H9 (cell line): ENCODE data around the gene MISP. TPM values are rescaled to one million over a fixed set of nuclear protein-coding genes. Genes with fewer than 3 reads are reported as not detected.
A peak's percentile ranks its signal among the peaks of the same experiment; 100 is the strongest.

Experiments
- DNase-seq: peaks from one replicate; pipeline ENCODE4 v3.0.0-alpha.2; 2017
- H2AFZ ChIP-seq: one replicate; pipeline ENCODE4 v1.6.1; 2013; ENCODE audit warnings: mild to moderate bottlenecking, low read length, control low read depth, moderate library complexity
- H2AK5ac ChIP-seq: 2 replicates; pipeline ENCODE4 v1.6.1; 2013; ENCODE audit warnings: low read length, control low read depth, mixed read lengths; ENCODE audit not compliant: insufficient read length
- H2BK120ac ChIP-seq: one replicate; pipeline ENCODE4 v1.6.1; 2013; ENCODE audit warnings: low read depth, mild to moderate bottlenecking, low read length, control low read depth, inconsistent platforms; ENCODE audit not compliant: poor library complexity, severe bottlenecking
- H2BK12ac ChIP-seq: 2 replicates; pipeline ENCODE4 v1.6.1; 2013; ENCODE audit warnings: low read length, control low read depth, mixed read lengths, low read depth; ENCODE audit not compliant: insufficient read length
- H2BK15ac ChIP-seq: 2 replicates; pipeline ENCODE4 v1.6.1; 2013; ENCODE audit warnings: low read depth, low read length, control low read depth
- H2BK20ac ChIP-seq: one replicate; pipeline ENCODE4 v1.6.1; 2013; ENCODE audit warnings: low read depth, mild to moderate bottlenecking, low read length, control low read depth, inconsistent platforms; ENCODE audit not compliant: poor library complexity, severe bottlenecking
- H2BK5ac ChIP-seq: 2 replicates; pipeline ENCODE4 v1.6.1; 2013; ENCODE audit warnings: low read length, control low read depth, mixed read lengths; ENCODE audit not compliant: insufficient read length
- H3K14ac ChIP-seq: 2 replicates; pipeline ENCODE4 v1.6.1; 2013; ENCODE audit warnings: low read length, control low read depth; ENCODE audit not compliant: insufficient read depth
- H3K18ac ChIP-seq: 2 replicates; pipeline ENCODE4 v1.6.1; 2013; ENCODE audit warnings: low read depth, mild to moderate bottlenecking, mixed read lengths, low read length, control low read depth; ENCODE audit not compliant: insufficient read length
- H3K23ac ChIP-seq: 2 replicates; pipeline ENCODE4 v1.6.1; 2013; ENCODE audit warnings: low read length, control low read depth, mixed read lengths, low read depth; ENCODE audit not compliant: insufficient read length
- H3K23me2 ChIP-seq: 2 replicates; pipeline ENCODE4 v1.6.1; 2013; ENCODE audit warnings: low read depth, mild to moderate bottlenecking, mixed read lengths, low read length, control low read depth; ENCODE audit not compliant: insufficient read length, poor library complexity, severe bottlenecking
- H3K27ac ChIP-seq: 2 replicates; pipeline ENCODE4 v1.5.1; 2013; ENCODE audit warnings: low read length, control low read depth, mixed read lengths, low read depth; ENCODE audit not compliant: insufficient read length
- H3K27me3 ChIP-seq: 2 replicates; pipeline ENCODE4 v1.6.1; 2013; ENCODE audit warnings: low read length, control low read depth, inconsistent platforms; ENCODE audit not compliant: insufficient read depth
- H3K4ac ChIP-seq: 2 replicates; pipeline ENCODE4 v1.6.1; 2013; ENCODE audit warnings: low read depth, mild to moderate bottlenecking, control low read depth, inconsistent platforms, low read length, moderate library complexity
- H3K4me1 ChIP-seq: 2 replicates; pipeline ENCODE4 v1.6.1; 2013; ENCODE audit warnings: low read length, control low read depth, inconsistent platforms; ENCODE audit not compliant: insufficient read depth
- H3K4me2 ChIP-seq: 2 replicates; pipeline ENCODE4 v1.6.1; 2013; ENCODE audit warnings: low read length, control low read depth, mixed read lengths; ENCODE audit not compliant: insufficient read length, insufficient read depth
- H3K56ac ChIP-seq: 2 replicates; pipeline ENCODE4 v1.6.1; 2013; ENCODE audit warnings: low read depth, mild to moderate bottlenecking, mixed read lengths, low read length, control low read depth; ENCODE audit not compliant: insufficient read length
- H3K79me1 ChIP-seq: 2 replicates; pipeline ENCODE4 v1.6.1; 2013; ENCODE audit warnings: low read depth, mild to moderate bottlenecking, moderate library complexity, low read length, control low read depth, inconsistent platforms; ENCODE audit not compliant: insufficient read depth, poor library complexity, severe bottlenecking
- H3K79me2 ChIP-seq: 2 replicates; pipeline ENCODE4 v1.6.1; 2013; ENCODE audit warnings: low read length, control low read depth, inconsistent platforms; ENCODE audit not compliant: insufficient read depth
- H3K9ac ChIP-seq: 2 replicates; pipeline ENCODE4 v1.6.1; 2013; ENCODE audit warnings: low read length, control low read depth, mixed read lengths; ENCODE audit not compliant: insufficient read length; ENCODE audit errors: extremely low read depth
- H3K9me3 ChIP-seq: one replicate; pipeline ENCODE4 v1.6.1; 2013; ENCODE audit warnings: low read depth, low read length, inconsistent platforms; ENCODE audit not compliant: control insufficient read depth
- H3T11ph ChIP-seq: one replicate; pipeline ENCODE4 v1.6.1; 2013; ENCODE audit warnings: mild to moderate bottlenecking, low read length, control low read depth, inconsistent platforms
- H4K20me1 ChIP-seq: one replicate; pipeline ENCODE4 v1.6.1; 2013; ENCODE audit not compliant: control insufficient read depth, insufficient read length, insufficient read depth
- H4K5ac ChIP-seq: 2 replicates; pipeline ENCODE4 v1.6.1; 2013; ENCODE audit warnings: low read depth, mild to moderate bottlenecking, mixed read lengths, low read length, control low read depth; ENCODE audit not compliant: insufficient read length
- H4K8ac ChIP-seq: replicated peaks from 2 replicates; pipeline ENCODE4 v1.6.1; 2013; ENCODE audit warnings: low read length, control low read depth, mixed read lengths, low read depth; ENCODE audit not compliant: insufficient read length
- H4K91ac ChIP-seq: 2 replicates; pipeline ENCODE4 v1.6.1; 2013; ENCODE audit warnings: low read depth, mild to moderate bottlenecking, moderate library complexity, mixed read lengths, low read length, control low read depth; ENCODE audit not compliant: insufficient read length
- H3K27ac Mint-ChIP-seq, 3 experiments: 2 replicates in 2 of 3; 3 replicates in 1 of 3; pipeline ENCODE4 v1.8.0; 2020 to 2021; ENCODE audit warnings: mixed read lengths in 3 of 3, mild to moderate bottlenecking in 1 of 3, moderate library complexity in 1 of 3
- H3K27me3 Mint-ChIP-seq: 2 replicates; pipeline ENCODE4 v1.8.0; 2021; ENCODE audit warnings: low read depth, mild to moderate bottlenecking, moderate library complexity, mixed read lengths
- H3K36me3 Mint-ChIP-seq, 3 experiments: 2 replicates in 2 of 3; 3 replicates in 1 of 3; pipeline ENCODE4 v1.8.0; 2020 to 2021; ENCODE audit warnings: low read depth in 3 of 3, mixed read lengths in 3 of 3; ENCODE audit not compliant: insufficient read depth in 1 of 3
- H3K4me1 Mint-ChIP-seq, 2 experiments: 2 replicates each; pipeline ENCODE4 v1.8.0; 2020; ENCODE audit warnings: mixed read lengths in 2 of 2
- H3K4me3 Mint-ChIP-seq, 2 experiments: 2 replicates in 1 of 2; 3 replicates in 1 of 2; pipeline ENCODE4 v1.8.0; 2020 to 2021; ENCODE audit warnings: mild to moderate bottlenecking in 2 of 2, mixed read lengths in 2 of 2, moderate library complexity in 1 of 2
- H3K9me3 Mint-ChIP-seq, 2 experiments: 2 replicates in 1 of 2; 3 replicates in 1 of 2; pipeline ENCODE4 v1.8.0; 2020; ENCODE audit warnings: mild to moderate bottlenecking in 2 of 2, mixed read lengths in 2 of 2, moderate library complexity in 1 of 2
- WGBS: extraction: QIAGEN DNeasy Blood & Tissue Kit; methylation state at CpG from one replicate; pipeline ENCODE4 v1.1.7; 2013; ENCODE audit warnings: missing lambda C conversion rate, low lambda C conversion rate, mixed read lengths; ENCODE audit not compliant: insufficient read length; ENCODE audit errors: extremely low coverage; 5-methylcytosine and 5-hydroxymethylcytosine counted together
- total RNA-seq: library from RNA; stranded (reverse); gene quantifications from 2 replicates; pipeline ENCODE4 v1.2.1, GENCODE V29; 2021
- TF ChIP-seq, protein P1 (sequence below): fragments of 200-600 bp; sonication (generic); conservative IDR thresholded peaks from 3 replicates; pipeline ENCODE4 v1.8.0; 2021; ENCODE audit warnings: antibody characterized with exemption, mild to moderate bottlenecking

Gene MISP
- total RNA-seq, 1 experiment from 2014 or later = 0.44 TPM

GRCh38 chr19:788686-788982 lies 37.7 kb downstream of the MISP start:
- Histone ChIP-seq H3K23ac (no peak overlapping the region), H3K14ac (no peak overlapping the region), H2AK5ac (no peak overlapping the region), H3K4me1 (no peaks in the 10 kb centered on the region; the same call in 1 of the 2 replicates), H3K23me2 (no peaks in the 10 kb centered on the region), H4K91ac (no peak overlapping the region), H3K79me1 (no peaks in the 10 kb centered on the region), H4K8ac (no peak overlapping the region), H2BK12ac (no peak overlapping the region), H2BK15ac (no peak overlapping the region), H2BK120ac (no peak overlapping the region), H4K20me1 (no peaks in the 10 kb centered on the region), H2BK5ac (no peak overlapping the region), H3K4me2 (no peak overlapping the region), H3K27me3 (no peaks in the 10 kb centered on the region), H3K18ac (no peak overlapping the region), H4K5ac (no peak overlapping the region), H3K9me3 (no peaks in the 10 kb centered on the region), H3K9ac (no peak overlapping the region), H3K56ac (no peak overlapping the region), H3K79me2 (no peaks in the 10 kb centered on the region), H2BK20ac (no peak overlapping the region), H3T11ph (no peak overlapping the region), H3K4ac (no peak overlapping the region), H3K27ac (no peak overlapping the region), H2AFZ (no peak overlapping the region)
- TF ChIP-seq, protein P1, sequence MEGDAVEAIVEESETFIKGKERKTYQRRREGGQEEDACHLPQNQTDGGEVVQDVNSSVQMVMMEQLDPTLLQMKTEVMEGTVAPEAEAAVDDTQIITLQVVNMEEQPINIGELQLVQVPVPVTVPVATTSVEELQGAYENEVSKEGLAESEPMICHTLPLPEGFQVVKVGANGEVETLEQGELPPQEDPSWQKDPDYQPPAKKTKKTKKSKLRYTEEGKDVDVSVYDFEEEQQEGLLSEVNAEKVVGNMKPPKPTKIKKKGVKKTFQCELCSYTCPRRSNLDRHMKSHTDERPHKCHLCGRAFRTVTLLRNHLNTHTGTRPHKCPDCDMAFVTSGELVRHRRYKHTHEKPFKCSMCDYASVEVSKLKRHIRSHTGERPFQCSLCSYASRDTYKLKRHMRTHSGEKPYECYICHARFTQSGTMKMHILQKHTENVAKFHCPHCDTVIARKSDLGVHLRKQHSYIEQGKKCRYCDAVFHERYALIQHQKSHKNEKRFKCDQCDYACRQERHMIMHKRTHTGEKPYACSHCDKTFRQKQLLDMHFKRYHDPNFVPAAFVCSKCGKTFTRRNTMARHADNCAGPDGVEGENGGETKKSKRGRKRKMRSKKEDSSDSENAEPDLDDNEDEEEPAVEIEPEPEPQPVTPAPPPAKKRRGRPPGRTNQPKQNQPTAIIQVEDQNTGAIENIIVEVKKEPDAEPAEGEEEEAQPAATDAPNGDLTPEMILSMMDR = no peak
- Mint-ChIP-seq H3K27ac (peak overlapping the region in 2 of 3 experiments; percentile 94 to 96; a peak in 3 of 7 replicates), H3K27me3 (no peaks in the 10 kb centered on the region), H3K36me3 (peaks cover 0 to 7% (median 4%) of the 10 kb centered on the region in 3 experiments; a peak in 3 of 7 replicates), H3K4me1 (peaks cover 23 to 40% of the 10 kb centered on the region in 2 experiments), H3K9me3 (no peaks in the 10 kb centered on the region), H3K4me3 (peak overlapping the region in 1 of 2 experiments; percentile 28; a peak in 3 of 5 replicates)
- no CpG with 5 or more reads among the region's 11 CpGs for WGBS
- DNase-seq = no peak
